HuH-7.5 (cell line): ENCODE results near the gene SNAPC2.

Source experiments
- DNase-seq: peaks from one replicate; pipeline ENCODE4 v3.0.0; 2011; ENCODE audit warnings: low spot score

SNAPC2 gene

DNA sequence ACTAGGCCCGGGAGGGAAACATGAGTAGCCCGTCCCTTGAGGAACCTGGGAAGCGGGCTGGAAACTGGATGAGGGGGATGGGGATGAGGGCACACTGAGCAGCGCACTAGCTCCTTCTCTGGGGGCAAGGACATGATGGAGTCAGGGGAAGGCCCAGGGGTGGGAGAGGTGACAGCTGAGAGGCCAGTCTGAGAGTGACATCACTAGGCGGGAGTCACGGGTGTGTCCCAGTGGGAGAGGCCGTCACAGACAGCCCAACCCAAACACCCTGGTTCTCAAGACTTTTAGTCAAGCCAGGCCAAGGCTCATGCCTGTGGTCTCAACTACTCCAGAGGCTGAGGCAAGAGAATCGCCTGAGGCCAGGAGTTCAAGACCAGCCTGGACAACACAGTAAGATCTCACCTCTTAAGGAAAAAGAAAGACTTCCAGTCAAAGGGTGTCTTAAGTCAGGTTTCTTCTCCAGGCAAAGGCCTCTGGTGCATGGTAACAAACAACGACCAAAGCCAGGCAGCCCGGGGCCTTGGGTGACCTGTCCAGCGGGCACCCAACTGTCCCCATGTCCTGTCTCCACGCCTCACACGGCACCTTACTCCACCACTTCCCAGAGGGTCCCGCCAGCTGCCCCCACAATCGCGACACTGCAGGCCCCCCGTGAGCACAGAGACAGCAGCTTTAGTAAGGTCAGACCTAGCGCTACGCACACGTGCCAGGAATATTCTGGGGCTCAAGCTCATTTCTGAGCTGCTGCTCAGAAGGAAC is 48.8 kb downstream of the SNAPC2 start:
- DNase-seq: no peak

DNA sequence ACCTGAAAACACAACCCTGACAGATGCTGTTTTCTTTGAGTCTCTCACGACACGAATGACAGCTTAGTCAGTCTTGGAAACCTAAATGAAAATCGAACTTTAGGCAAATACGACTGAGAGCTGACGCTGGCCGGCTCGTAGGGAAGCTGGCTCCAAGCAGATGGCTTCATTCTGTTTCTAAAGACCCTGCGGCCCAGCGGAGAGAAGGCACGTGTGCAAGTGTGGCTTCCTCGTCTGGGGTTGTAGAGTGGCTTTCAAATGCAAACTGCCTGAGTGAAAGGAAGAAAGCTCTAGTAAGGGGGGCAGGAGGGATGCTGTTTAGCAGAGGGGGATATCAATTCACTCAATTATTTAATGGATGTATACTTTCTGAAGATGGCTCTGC is 49.4 kb downstream of the SNAPC2 start:
- no peak for DNase-seq

DNA sequence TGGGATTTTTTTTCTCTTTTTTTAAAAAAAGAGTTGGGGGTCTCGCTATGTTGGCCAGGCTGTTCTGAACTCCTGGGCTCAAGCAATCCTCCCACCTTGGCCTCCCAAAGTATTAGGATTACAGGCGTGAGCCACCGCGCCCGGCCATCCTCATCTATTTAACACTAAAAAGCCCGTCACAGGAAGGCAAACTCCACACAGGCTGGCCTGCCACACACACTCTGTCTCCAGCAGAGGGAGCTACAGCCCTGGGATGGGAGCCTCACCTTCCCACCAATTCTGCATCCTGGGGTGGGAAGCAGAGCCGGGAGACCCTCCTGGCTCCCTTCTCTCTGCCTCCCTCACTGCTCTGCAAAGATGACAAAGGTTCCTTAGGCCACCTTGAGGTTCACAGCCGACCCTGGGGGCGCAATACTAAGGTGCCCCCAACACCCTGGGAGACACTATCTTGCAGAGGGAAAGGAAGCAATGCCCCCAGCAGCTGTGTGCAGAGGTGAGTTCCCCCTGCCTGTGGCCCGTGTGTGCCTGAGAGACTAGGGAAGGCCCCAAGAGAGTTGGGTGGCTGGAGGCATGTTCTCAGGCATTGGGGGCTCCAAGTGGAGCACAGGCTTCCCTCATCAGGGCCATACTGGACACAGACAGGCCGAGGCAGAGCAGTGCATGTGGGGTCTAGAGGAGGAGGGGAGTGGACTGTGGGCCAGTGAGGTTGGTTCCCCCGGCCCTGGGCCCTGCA is 50.7 kb downstream of the SNAPC2 start:
- DNase-seq: peak; percentile 74

DNA sequence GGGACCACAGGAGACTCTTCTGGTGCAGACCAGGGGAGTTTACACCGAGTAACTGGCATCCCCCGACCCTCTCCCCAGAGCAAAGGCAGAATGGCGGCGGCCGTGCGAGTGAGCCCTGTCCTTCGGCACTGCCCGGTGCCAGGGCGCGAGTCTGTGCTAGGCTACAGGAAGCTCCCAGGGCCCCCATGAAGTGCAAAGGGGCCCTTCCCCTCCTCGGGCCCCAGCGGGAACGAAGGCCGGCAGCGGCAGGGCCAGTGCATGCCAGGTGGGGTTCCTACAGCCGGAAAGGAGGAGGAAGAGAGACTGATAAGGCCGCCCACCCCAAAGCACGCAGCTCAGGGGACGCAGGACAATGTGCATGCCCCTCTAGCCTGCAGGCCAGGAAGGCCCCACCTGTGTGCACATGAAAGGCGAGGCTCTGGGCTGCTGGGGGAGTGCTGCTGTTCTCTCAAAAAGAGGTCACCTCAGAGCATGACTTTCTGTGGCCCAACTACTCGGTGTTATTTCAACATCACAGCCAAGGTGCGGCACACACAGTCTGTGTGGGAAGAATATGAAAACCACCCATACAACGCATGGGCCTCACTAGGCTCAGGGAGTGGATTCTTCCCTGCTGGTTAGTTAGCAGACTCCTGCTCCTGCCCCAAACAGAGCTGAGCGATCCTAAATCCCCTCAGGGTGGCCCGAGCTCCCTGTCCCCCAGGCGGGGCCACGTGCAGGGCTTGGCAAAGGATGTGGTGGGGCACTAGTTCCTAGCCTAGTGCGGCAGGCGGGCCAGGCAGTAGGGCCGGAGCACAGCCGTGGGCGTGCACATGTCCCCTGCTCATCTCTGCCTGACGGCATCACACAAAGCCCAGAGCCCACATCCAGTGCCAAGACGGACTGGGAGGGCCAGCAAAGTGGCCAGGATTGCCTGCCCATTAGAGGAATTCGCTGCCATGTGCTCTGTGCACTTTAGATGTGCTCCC is 51.7 kb downstream of the SNAPC2 start:
- no peak for DNase-seq
